ENCODE data around the gene EMC7. TPM values are rescaled to one million over a fixed set of nuclear protein-coding genes. Genes with fewer than 3 reads are reported as not detected.
"Not testable (repeated sequence)": the region's sequence is repeated elsewhere in the genome, so short reads cannot be mapped to it uniquely, and the experiment has no call there.

The EMC7 gene
- total and polyA plus RNA-seq, 10 of the 15 experiments (the other 5 are each of a cell fraction or from before 2014, with no cell fraction given): 16.5 to 88.9 (median 45.0) TPM

DNA sequence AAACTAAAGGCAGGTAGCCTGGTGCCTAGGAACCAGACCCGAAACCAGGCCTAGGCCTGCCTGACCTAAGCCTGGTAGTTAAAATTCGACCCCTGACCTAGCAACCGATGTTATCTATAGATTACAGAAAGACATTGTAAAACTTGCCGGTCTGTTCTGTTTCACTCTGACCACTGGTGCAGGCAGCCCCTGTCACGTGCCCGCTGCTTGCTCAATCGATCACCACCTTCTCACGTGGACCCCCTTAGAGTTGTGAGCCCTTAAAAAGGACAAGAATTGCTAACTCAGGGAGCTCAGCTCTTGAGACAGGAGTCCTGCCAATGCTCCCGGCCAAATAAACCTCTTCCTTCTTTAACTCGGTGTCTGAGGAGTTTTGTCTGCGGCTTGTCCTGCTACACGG, 20.1 kb upstream of the EMC7 start:
- POLR2A ChIA-PET; DNase-seq (ENCODE audit: low read depth, low spot score); intact Hi-C loops (cut with micrococcal nuclease; ENCODE audit: unreplicated experiment); H3K36me3 ChIP-seq (ENCODE audit: control insufficient read depth in 2 of 2, insufficient read depth in 2 of 2, low read length in 1 of 2); ATAC-seq; H2AFZ ChIP-seq (ENCODE audit: control insufficient read depth, low read depth, low read length); RAD21 ChIA-PET (ENCODE audit: unreplicated experiment); H3K9me3 ChIP-seq (replicated peaks; ENCODE audit: control insufficient read depth, insufficient read depth, low read length); H3K9ac ChIP-seq (ENCODE audit: control insufficient read depth, insufficient read depth, low read length); H3K79me2 ChIP-seq (ENCODE audit: control insufficient read depth, insufficient read depth, low read length); H3K27me3 ChIP-seq (replicated peaks in 1 of 2; ENCODE audit: control insufficient read depth in 2 of 2, insufficient read depth in 2 of 2, low read length in 1 of 2); H3K4me3 ChIP-seq; SMC1A ChIA-PET (ENCODE audit: uncharacterized antibody, unreplicated experiment); H3K27ac ChIP-seq (ENCODE audit: control insufficient read depth, insufficient read depth); BruUV-seq (replicated peaks); H3K4me2 ChIP-seq (ENCODE audit: control insufficient read depth, insufficient read depth); H3K4me1 ChIP-seq (ENCODE audit: control insufficient read depth, insufficient read depth, low read length); FAIRE-seq; H4K20me1 ChIP-seq (ENCODE audit: control insufficient read depth, insufficient read depth); in situ Hi-C loops (cut with MboI): not testable (repeated sequence)
- WGBS (ENCODE audit: insufficient coverage, insufficient replicate concordance, low lambda C conversion rate, missing lambda C conversion rate): 80% methylated on average over 12 of the region's 12 CpGs
- CTCF ChIA-PET: interaction anchor here (1.5 kb wide), 1 partner anchor 11 kb away, joined by 5 read pairs; no protein-coding TSS in a partner anchor

DNA sequence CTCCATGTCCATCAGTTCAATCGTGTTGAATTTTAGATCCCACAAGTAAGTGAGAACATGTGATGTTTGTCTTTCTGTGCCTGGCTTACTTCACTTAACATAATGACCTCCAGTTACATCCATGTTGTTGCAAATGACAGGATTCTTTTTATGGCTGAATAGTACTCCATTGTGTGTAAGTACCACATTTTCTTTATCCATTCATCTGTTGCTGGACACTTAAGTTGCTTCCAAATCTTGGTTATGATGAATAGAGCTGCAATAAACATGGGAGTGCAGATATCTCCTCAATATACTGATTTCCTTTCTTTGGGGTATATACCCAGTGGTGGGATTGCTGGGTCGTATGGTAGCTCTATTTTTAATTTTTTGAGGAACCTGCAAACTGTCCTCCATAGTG, 18.8 kb upstream of the EMC7 start:
- H3K79me2 ChIP-seq (ENCODE audit: control insufficient read depth, insufficient read depth, low read length); POLR2A ChIA-PET; H4K20me1 ChIP-seq (ENCODE audit: control insufficient read depth, insufficient read depth); ATAC-seq; H2AFZ ChIP-seq (ENCODE audit: control insufficient read depth, low read depth, low read length); H3K4me1 ChIP-seq (ENCODE audit: control insufficient read depth, insufficient read depth, low read length); H3K4me2 ChIP-seq (ENCODE audit: control insufficient read depth, insufficient read depth); BruUV-seq (replicated peaks); DNase-seq (ENCODE audit: low read depth, low spot score); H3K9ac ChIP-seq (ENCODE audit: control insufficient read depth, insufficient read depth, low read length); H3K27me3 ChIP-seq (replicated peaks in 1 of 2; ENCODE audit: control insufficient read depth in 2 of 2, insufficient read depth in 2 of 2, low read length in 1 of 2); H3K36me3 ChIP-seq (ENCODE audit: control insufficient read depth in 2 of 2, insufficient read depth in 2 of 2, low read length in 1 of 2); H3K4me3 ChIP-seq; intact Hi-C loops (cut with micrococcal nuclease; ENCODE audit: unreplicated experiment); in situ Hi-C loops (cut with MboI); H3K9me3 ChIP-seq (replicated peaks; ENCODE audit: control insufficient read depth, insufficient read depth, low read length); FAIRE-seq; H3K27ac ChIP-seq (ENCODE audit: control insufficient read depth, insufficient read depth): not testable (repeated sequence)
- ChIA-PET SMC1A (ENCODE audit: uncharacterized antibody, unreplicated experiment) (interaction anchor here (0.9 to 1.0 kb wide), 2 partner anchors 9 to 89 kb away, joined by 3 read pairs; no protein-coding TSS in a partner anchor), CTCF (interaction anchor here (1.2 to 1.5 kb wide), 2 partner anchors 10 to 55 kb away, joined by 3 to 5 read pairs; no protein-coding TSS in a partner anchor), RAD21 (ENCODE audit: unreplicated experiment) (interaction anchor here (0.7 to 1.8 kb wide), 2 partner anchors 11 to 13 kb away, joined by 3 to 5 read pairs; no protein-coding TSS in a partner anchor)
- 21% methylated on average over 2 of the region's 2 CpGs for WGBS (ENCODE audit: insufficient coverage, insufficient replicate concordance, low lambda C conversion rate, missing lambda C conversion rate)
